HG03025 (cell line): Measurements from ENCODE around the gene MLX.
A peak's percentile ranks its signal among the peaks of the same experiment; 100 is the strongest.
"Not testable (repeated sequence)": the region's sequence is repeated elsewhere in the genome, so short reads cannot be mapped to it uniquely, and the experiment has no call there.

Source experiments
- ATAC-seq: cut with Tn5 transposase; IDR thresholded peaks from one replicate; pipeline ENCODE4 v1.9.1; 2021; ENCODE audit warnings: mild to moderate bottlenecking, moderate library complexity; ENCODE audit not compliant: unreplicated experiment, low FRiP score

MLX gene

GRCh38 chr17:42536048-42536371 is 30.9 kb upstream of the MLX start, which contains the start of gene NAGLU:
Gene NAGLU (plus strand): TSS chr17:42536241. CDS start chr17:42536273, 32 bp downstream.
- peak; percentile 70 for ATAC-seq

GRCh38 chr17:42536372-42537155 is 30.3 kb upstream of the MLX start:
- peak; percentile 47 for ATAC-seq

GRCh38 chr17:42537156-42537805 is 29.6 kb upstream of the MLX start:
- ATAC-seq: no peak

DNA sequence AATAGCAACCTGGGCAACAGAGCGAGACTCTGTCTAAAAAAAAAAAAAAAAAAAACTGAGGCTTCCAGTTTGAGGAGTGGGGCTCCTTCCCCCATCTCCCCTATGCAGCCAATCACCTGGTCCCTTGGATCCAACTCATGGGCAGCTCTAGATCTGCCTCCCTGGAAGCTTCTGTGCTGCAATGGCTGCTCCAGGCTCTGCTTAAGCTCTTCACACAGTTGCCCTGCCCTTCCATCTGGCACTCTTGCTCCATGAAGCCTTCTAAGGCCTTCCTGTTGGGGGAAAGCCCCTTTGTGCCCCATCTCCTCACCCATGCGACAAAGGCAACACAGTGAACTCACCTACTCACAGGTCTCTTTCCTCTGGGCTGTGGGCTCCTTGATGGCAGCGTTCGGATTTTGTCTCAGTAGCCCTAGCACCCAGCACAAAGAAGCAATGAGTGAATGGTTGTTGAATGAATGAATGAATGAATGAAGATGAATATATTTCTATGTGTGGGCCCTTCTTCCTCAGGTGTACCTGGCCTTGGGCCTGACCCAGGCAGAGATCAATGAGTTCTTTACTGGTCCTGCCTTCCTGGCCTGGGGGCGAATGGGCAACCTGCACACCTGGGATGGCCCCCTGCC is 29.0 kb upstream of the MLX start:
- ATAC-seq: no peak

DNA sequence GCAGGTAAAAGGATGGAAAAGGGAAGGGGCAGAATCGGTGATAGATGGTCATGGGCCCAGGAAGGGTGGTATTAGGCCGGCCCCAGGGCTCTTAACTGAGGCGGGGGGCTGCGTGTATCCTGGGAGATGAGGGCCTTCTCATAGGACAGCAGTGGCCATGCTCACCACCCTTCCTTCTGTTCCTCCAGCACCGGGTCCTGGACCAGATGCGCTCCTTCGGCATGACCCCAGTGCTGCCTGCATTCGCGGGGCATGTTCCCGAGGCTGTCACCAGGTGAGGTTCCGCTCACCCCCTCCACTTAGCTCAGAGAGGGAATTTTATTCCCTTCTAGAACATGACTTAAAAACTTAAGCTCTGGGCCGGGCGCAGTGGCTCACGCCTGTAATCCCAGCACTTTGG is 28.4 kb upstream of the MLX start:
- no peak for ATAC-seq

GRCh38 chr17:42540558-42540957 is 26.3 kb upstream of the MLX start:
- ATAC-seq: not testable (repeated sequence)

DNA sequence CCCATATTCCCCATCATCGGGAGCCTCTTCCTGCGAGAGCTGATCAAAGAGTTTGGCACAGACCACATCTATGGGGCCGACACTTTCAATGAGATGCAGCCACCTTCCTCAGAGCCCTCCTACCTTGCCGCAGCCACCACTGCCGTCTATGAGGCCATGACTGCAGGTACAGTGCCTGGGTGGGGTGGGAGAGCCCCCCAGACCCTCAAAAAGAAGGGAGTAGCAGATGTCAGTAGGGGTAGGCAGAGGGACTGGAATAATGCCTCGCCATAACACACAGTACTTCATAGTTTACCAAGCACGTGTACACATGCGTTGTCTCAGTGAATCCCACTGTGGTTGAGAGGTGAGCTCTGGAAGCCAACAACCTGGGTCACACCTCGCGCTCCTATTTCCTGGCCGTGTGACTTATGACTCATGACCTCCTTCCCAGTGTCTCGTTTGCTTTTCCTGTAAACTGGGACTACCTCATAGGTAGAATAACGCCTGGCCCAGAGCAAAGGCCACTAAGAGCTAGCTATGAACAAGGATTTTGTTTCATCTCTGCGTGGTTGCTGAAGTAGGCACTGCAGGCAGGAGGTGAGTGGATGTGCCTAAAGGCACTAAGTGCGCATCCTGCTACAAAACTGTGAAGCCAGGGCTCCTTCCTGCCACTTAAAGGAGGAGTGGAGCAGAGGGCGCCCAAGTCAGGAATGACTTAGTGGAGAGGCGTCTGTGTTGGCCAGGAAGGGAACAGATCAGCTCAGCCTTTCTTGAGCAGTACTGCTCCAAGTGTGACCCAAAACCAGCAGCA is 25.7 kb upstream of the MLX start:
- ATAC-seq: no peak

- no peak for ATAC-seq
Observed at GRCh38 chr17:42543190-42544079, 23.5 kb upstream of the MLX start.

GRCh38 chr17:42544874-42545283 is 22.0 kb upstream of the MLX start:
- ATAC-seq: no peak

- not testable (repeated sequence) for ATAC-seq
Observed at GRCh38 chr17:42545755-42546505, 21.0 kb upstream of the MLX start.

DNA sequence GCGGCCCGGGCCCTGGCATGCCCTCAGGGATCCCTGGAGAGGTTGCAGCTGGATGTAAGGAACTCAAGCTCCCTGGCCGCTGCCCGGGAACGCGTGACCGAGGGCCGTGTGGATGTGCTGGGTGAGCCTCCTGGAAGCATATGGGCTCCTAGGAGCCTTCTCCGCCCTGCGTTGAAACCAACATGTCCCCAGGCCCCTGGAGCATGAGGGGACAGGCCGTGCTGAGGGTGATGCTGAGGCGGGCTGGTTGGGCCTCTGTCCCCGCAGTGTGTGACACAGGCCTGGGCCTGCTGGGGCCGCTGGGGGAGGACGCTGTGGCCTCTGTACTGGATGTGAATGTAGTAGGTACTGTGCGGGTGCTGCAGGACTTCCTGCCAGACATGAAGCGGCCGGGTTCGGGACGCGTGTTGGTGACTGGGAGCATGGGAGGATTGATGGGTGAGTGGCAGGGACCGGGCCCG is 19.9 kb upstream of the MLX start:
- no peak for ATAC-seq

DNA sequence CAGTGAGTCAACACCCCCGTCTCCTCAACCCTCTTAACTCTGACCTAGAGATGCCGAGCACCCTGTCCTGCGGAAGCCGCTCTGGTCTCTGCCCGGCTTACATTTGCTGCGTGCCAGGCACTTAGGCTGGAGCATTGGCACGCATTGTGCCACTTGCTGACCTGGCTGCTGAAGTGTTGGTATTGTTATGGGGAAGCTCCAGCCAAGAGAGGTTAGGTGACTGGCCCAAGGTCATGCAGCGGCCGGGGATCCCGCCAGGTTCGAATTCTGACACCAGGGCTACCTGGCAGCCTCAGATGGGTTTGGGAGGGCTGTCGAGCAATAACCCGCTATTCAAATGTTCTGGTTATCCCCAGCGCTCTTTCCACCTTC is 19.2 kb upstream of the MLX start:
- no peak for ATAC-seq

DNA sequence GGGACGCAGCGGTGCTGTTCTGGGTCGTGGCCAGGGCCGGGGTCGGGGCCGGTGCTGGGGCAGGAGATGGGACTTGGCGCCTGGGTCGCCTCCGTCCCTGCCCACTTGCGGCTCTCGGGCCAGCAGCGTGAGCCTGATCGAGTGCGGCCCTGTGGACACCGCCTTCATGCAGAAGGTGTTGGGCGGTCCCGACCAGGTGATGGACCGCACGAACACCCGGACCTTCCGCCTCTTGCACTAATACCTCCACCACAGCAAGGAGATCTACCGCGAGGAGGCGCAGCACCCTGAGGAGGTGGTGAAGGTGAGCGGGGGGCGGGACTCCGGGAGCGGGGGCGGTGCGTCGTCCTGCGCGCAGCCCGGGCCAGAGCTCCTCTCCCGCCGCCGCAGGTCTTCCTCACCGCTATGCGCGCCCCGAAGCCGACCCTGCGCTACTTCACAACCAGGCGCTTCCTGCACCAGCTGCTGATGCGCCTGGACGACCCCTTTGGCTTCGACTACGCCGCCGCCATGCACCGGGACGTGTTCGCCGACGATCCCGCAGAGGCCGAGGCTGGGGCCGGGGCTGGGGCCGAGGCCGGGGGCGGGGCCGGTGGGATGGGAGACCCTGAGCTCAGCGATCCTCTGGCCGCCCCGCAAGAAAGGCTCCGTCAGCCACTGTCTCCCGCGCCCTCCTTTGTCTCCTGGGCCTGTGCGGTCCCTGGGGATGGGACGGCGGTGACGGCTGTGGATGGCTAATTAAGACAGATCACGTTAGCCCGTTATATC is 18.6 kb upstream of the MLX start:
- peak; percentile 57 for ATAC-seq

DNA sequence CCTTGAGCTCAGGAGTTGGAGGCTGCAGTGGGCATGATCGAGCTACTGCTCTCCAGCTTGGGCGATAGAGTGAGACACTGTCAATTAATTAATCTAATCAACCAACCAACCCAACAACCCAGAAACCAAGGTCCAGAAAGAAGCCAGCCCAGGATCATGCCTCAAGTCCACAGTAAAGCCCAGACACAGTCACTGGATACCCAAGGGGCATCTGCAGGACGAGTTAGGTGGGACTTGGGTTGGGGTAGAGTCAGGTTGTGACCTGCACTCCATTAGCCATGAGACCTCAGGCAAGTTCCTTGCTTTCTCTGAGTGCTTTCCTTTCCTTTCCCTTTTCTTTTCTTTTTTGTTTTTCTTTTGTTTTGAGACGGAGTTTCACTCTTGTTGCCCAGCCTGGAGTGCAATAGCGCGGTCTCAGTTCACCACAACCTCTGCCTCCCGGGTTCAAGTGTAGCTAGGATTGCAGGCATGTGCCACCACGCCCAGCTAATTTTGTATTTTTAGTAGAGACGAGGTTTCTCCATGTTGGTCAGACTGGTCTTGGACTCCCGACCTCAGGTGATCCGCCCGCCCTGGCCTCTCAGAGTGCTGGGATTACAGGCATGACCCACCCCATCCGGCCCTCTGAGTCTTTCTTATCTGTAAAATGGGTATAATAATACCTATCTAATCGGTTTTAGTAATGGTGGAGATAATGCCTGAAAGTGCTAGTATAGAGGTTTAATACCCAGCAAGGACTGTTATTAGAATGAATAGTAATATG is 17.7 kb upstream of the MLX start:
- no peak for ATAC-seq

DNA sequence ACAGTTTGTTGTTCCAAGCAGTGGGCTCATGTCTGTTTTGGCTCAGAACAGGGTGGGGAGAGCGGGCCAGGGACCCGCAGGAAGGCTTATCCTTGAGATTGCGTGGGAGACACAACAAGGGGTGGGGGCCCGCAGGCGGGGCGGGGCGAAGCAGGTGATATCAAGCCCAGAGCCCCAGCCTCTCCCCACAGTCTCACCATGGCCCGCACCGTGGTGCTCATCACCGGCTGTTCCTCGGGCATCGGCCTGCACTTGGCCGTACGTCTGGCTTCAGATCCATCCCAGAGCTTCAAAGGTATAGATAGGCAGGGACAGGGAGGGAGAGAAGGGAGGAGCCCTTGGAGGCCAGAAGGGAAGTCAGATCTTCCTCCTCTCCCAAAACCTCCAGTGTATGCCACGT is 14.2 kb upstream of the MLX start, which contains the start of gene HSD17B1:
TSS of gene HSD17B1 (plus strand) at position 188 of the 400 bp plus-strand sequence. CDS start at position 199, 11 bp downstream.
- not testable (repeated sequence) for ATAC-seq

GRCh38 chr17:42553161-42553818 is 13.6 kb upstream of the MLX start:
- no peak for ATAC-seq

DNA sequence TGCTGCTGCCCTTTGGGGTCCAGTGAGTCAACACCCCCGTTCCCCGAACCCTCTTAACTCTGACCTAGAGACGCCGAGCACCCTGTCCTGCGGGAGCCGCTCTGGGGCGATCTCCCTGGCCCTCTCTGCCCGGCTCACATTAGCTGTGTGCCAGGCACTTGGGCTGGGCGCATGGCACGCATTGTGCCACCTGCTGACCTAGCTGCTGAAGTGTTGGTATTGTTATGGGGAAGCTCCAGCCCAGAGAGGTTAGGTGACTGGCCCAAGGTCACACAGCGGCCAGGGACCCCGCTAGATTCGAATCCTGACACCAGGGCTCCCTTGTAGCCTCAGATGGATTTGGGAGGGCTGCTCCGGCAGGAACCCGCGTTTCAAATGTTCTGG is 13.0 kb upstream of the MLX start:
- ATAC-seq: no peak
